Measurements from ENCODE around the gene GPC5. TPM values are rescaled to one million over a fixed set of nuclear protein-coding genes. Genes with fewer than 3 reads are reported as not detected.

GPC5 gene
- total RNA-seq, 2 experiments from 2014 or later: not detected

DNA sequence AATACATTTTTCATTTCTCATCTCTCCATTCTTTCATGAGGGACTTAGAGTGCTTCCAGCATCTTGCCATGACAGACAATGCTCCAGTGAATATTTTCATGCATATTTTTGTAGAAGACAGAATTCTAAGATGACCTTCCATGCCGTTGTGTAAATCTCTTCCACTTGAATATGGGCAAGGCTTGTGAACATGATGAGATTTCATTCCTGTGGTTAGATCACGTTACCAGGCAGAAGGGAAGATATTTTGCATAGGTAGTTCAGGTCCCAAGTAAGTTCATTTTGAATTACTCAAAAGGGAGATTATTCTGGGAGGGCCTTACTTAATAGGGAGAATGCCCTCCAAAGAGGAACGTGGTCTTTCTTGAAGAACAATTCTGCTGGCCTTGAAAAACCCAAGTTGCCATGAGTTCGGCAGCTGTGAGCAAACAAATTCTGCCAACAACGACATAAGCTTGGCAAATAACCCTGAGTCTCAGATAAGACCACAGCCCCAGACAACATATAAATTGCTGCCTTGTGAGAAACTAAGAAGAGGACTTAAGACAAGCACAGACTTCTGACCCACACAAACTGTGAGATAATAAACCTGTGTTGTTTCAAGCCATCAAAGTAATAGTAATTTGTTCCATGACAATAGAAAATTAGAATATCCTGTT lies 1427.6 kb downstream of the GPC5 start:
- H3K27ac Mint-ChIP-seq: no peak overlapping the region
- no peak for ATAC-seq
- H3K27me3 Mint-ChIP-seq: no peaks in the 10 kb centered on the region
- peaks cover 7% of the 10 kb centered on the region for H3K9me3 Mint-ChIP-seq (ENCODE audit: low read depth)
- no peak overlapping the region for H3K4me3 Mint-ChIP-seq
- no peaks in the 10 kb centered on the region for H3K4me1 Mint-ChIP-seq
- no peak for DNase-seq
- CTCF ChIA-PET: no interaction called here
- no peaks in the 10 kb centered on the region for H3K36me3 Mint-ChIP-seq

- CTCF ChIA-PET: no interaction called here
- peaks cover 6% of the 10 kb centered on the region for H3K9me3 Mint-ChIP-seq (ENCODE audit: low read depth)
- H3K27ac Mint-ChIP-seq: no peak overlapping the region
- H3K36me3 Mint-ChIP-seq: no peaks in the 10 kb centered on the region
- no peaks in the 10 kb centered on the region for H3K27me3 Mint-ChIP-seq
- ATAC-seq (no peak), DNase-seq (no peak)
- no peaks in the 10 kb centered on the region for H3K4me1 Mint-ChIP-seq
- H3K4me3 Mint-ChIP-seq: no peak overlapping the region
These were observed 1429.1 kb downstream of the GPC5 start for GRCh38 chr13:92827503-92827902.

- no peak for DNase-seq
- no peak overlapping the region for H3K4me3 Mint-ChIP-seq
- H3K27ac Mint-ChIP-seq: no peak overlapping the region
- H3K4me1 Mint-ChIP-seq: no peaks in the 10 kb centered on the region
- CTCF ChIA-PET: no interaction called here
- peaks cover 8% of the 10 kb centered on the region for H3K9me3 Mint-ChIP-seq (ENCODE audit: low read depth)
- ATAC-seq: no peak
- H3K36me3 Mint-ChIP-seq: no peaks in the 10 kb centered on the region
- H3K27me3 Mint-ChIP-seq: no peaks in the 10 kb centered on the region
These were observed 1431.5 kb downstream of the GPC5 start for GRCh38 chr13:92829930-92830329.

- Mint-ChIP-seq H3K9me3 (ENCODE audit: low read depth) (peaks cover 7% of the 10 kb centered on the region), H3K27ac (no peak overlapping the region), H3K4me3 (no peak overlapping the region), H3K27me3 (no peaks in the 10 kb centered on the region), H3K4me1 (no peaks in the 10 kb centered on the region), H3K36me3 (no peaks in the 10 kb centered on the region)
- CTCF ChIA-PET: no interaction called here
- no peak for DNase-seq
- ATAC-seq: no peak
These were observed 1432.4 kb downstream of the GPC5 start for GRCh38 chr13:92830821-92831220.

- Mint-ChIP-seq H3K4me1 (no peaks in the 10 kb centered on the region), H3K36me3 (no peaks in the 10 kb centered on the region), H3K9me3 (ENCODE audit: low read depth) (peaks cover 9% of the 10 kb centered on the region), H3K27me3 (no peaks in the 10 kb centered on the region), H3K27ac (no peak overlapping the region), H3K4me3 (no peak overlapping the region)
- no peak for ATAC-seq
- CTCF ChIA-PET: no interaction called here
- DNase-seq: no peak
These were observed 1434.7 kb downstream of the GPC5 start for GRCh38 chr13:92833071-92833470.

DNA sequence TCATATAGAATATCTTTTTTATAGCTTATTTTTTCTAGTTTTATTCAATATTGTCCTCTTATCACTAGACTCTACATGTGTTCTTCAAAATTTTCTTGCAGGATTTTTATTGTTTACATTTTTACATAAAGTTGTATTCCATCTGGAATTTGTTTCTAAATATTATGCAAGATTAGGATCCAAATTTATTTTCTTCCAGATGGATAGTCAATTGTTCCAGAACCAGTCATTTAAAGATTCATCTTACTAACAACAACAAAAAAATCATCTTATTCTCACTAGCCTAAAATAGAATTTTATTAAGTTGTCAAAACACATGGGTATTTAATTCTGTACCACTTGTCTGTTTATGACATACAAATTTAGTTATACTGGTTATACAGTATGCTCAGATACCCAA lies 1437.8 kb downstream of the GPC5 start:
- CTCF ChIA-PET: no interaction called here
- DNase-seq (no peak), ATAC-seq (no peak)
- H3K27ac Mint-ChIP-seq: no peak overlapping the region
- H3K27me3 Mint-ChIP-seq: no peaks in the 10 kb centered on the region
- no peaks in the 10 kb centered on the region for H3K4me1 Mint-ChIP-seq
- H3K4me3 Mint-ChIP-seq: no peak overlapping the region
- H3K36me3 Mint-ChIP-seq: no peaks in the 10 kb centered on the region
- H3K9me3 Mint-ChIP-seq (ENCODE audit: low read depth): peaks cover 9% of the 10 kb centered on the region

GRCh38 chr13:92838786-92839185 lies 1440.4 kb downstream of the GPC5 start:
- Mint-ChIP-seq H3K4me3 (no peak overlapping the region), H3K36me3 (no peaks in the 10 kb centered on the region), H3K27ac (no peak overlapping the region), H3K9me3 (ENCODE audit: low read depth) (peaks cover 4% of the 10 kb centered on the region), H3K27me3 (no peaks in the 10 kb centered on the region), H3K4me1 (no peaks in the 10 kb centered on the region)
- ATAC-seq (no peak), DNase-seq (no peak)
- CTCF ChIA-PET: no interaction called here

DNA sequence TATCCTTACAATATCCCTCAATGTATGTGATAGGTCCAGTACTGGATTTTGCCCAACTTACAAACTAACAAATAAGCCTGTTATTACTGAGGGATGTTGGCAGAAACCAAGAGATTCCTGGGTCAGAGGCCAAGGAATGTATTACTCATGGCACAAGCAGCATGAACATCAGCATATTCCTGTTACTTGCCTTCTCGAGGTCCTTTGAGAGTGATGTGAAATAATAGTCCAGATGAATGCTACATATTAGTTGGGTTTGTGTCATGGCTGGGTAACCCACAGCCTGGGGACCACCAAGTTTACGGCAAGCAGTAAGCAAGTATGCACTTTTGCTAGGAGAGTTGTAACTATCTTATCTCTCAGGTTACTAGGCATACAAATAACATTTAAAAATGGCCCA lies 1443.7 kb downstream of the GPC5 start:
- Mint-ChIP-seq H3K27ac (no peak overlapping the region), H3K4me1 (no peaks in the 10 kb centered on the region), H3K27me3 (no peaks in the 10 kb centered on the region), H3K4me3 (no peak overlapping the region), H3K9me3 (ENCODE audit: low read depth) (peaks cover 2% of the 10 kb centered on the region), H3K36me3 (no peaks in the 10 kb centered on the region)
- no peak for DNase-seq
- no peak for ATAC-seq
- CTCF ChIA-PET: no interaction called here

DNA sequence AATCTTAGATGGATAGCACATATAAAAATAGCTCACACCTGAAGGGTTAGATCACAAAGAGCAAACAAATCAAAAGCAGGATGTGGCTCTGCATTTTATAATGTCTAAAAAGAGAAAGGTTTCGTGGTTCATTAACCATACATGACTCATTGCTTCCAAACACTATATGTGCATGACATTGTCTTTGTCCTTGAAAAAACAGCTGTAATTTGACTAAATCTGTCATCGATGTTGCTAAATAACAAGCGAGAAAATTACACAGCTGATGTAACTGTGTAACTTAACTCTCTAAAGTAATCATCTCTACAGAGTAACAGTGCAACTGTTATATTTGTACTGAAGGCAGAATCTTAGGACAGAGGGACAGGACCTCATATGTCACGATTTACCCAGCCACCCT lies 1445.1 kb downstream of the GPC5 start:
- Mint-ChIP-seq H3K27me3 (no peaks in the 10 kb centered on the region), H3K27ac (no peak overlapping the region), H3K9me3 (ENCODE audit: low read depth) (no peaks in the 10 kb centered on the region), H3K4me1 (no peaks in the 10 kb centered on the region), H3K4me3 (no peak overlapping the region), H3K36me3 (no peaks in the 10 kb centered on the region)
- no peak for ATAC-seq
- CTCF ChIA-PET: no interaction called here
- no peak for DNase-seq

- Mint-ChIP-seq H3K4me3 (no peak overlapping the region), H3K27ac (no peak overlapping the region), H3K9me3 (ENCODE audit: low read depth) (no peaks in the 10 kb centered on the region), H3K36me3 (no peaks in the 10 kb centered on the region), H3K27me3 (no peaks in the 10 kb centered on the region), H3K4me1 (no peaks in the 10 kb centered on the region)
- ATAC-seq: no peak
- DNase-seq: no peak
- CTCF ChIA-PET: no interaction called here
These were observed 1451.0 kb downstream of the GPC5 start for GRCh38 chr13:92849381-92849780.

GRCh38 chr13:92864584-92865284 lies 1466.3 kb downstream of the GPC5 start:
- Mint-ChIP-seq H3K4me3 (no peak overlapping the region), H3K36me3 (no peaks in the 10 kb centered on the region), H3K4me1 (no peaks in the 10 kb centered on the region), H3K27ac (no peak overlapping the region), H3K9me3 (ENCODE audit: low read depth) (no peaks in the 10 kb centered on the region), H3K27me3 (no peaks in the 10 kb centered on the region)
- DNase-seq (no peak), ATAC-seq (no peak)
- CTCF ChIA-PET: no interaction called here

- DNase-seq (no peak), ATAC-seq (no peak)
- Mint-ChIP-seq H3K36me3 (no peaks in the 10 kb centered on the region), H3K4me3 (no peak overlapping the region), H3K9me3 (ENCODE audit: low read depth) (peaks cover 2% of the 10 kb centered on the region), H3K4me1 (no peaks in the 10 kb centered on the region), H3K27me3 (no peaks in the 10 kb centered on the region), H3K27ac (no peak overlapping the region)
- CTCF ChIA-PET: no interaction called here
These were observed 1474.6 kb downstream of the GPC5 start for GRCh38 chr13:92873029-92873428.

- DNase-seq (no peak), ATAC-seq (no peak)
- H3K27ac Mint-ChIP-seq: no peak overlapping the region
- no peaks in the 10 kb centered on the region for H3K27me3 Mint-ChIP-seq
- H3K4me1 Mint-ChIP-seq: no peaks in the 10 kb centered on the region
- no peaks in the 10 kb centered on the region for H3K9me3 Mint-ChIP-seq (ENCODE audit: low read depth)
- H3K4me3 Mint-ChIP-seq: no peak overlapping the region
- CTCF ChIA-PET: no interaction called here
- no peaks in the 10 kb centered on the region for H3K36me3 Mint-ChIP-seq
These were observed 1488.2 kb downstream of the GPC5 start for GRCh38 chr13:92886535-92887077.

DNA sequence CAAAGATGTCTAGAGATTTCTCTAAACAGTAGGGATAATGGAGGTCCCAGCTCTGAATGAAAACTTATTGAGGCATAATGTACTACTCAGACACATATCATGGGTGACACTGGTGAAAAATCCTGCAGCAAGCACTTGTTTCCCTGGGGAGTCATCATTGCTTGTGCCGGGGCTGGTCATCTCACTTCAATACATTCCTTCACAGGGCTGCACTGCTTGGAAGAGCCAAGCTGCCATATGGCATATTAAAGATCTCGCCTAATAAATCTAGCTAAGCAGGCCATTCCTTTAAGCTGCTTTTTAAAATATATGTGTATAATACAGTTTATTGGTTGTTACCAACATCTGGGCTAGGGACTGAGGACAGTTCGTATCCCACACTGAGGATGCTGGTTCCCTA lies 1496.0 kb downstream of the GPC5 start:
- no peak overlapping the region for H3K4me3 Mint-ChIP-seq
- H3K36me3 Mint-ChIP-seq: no peaks in the 10 kb centered on the region
- ATAC-seq: no peak
- DNase-seq: no peak
- no peak overlapping the region for H3K27ac Mint-ChIP-seq
- CTCF ChIA-PET: no interaction called here
- H3K4me1 Mint-ChIP-seq: no peaks in the 10 kb centered on the region
- no peaks in the 10 kb centered on the region for H3K27me3 Mint-ChIP-seq
- peaks cover 2% of the 10 kb centered on the region for H3K9me3 Mint-ChIP-seq (ENCODE audit: low read depth)
